HG03097 (cell line): Measurements from ENCODE around the gene RTN4IP1.
"Not testable (repeated sequence)": the region's sequence is repeated elsewhere in the genome, so short reads cannot be mapped to it uniquely, and the experiment has no call there.

Experiments used
- ATAC-seq: cut with Tn5 transposase; IDR thresholded peaks from one replicate; pipeline ENCODE4 v1.9.1; 2021; ENCODE audit not compliant: unreplicated experiment, low FRiP score

RTN4IP1 gene

DNA sequence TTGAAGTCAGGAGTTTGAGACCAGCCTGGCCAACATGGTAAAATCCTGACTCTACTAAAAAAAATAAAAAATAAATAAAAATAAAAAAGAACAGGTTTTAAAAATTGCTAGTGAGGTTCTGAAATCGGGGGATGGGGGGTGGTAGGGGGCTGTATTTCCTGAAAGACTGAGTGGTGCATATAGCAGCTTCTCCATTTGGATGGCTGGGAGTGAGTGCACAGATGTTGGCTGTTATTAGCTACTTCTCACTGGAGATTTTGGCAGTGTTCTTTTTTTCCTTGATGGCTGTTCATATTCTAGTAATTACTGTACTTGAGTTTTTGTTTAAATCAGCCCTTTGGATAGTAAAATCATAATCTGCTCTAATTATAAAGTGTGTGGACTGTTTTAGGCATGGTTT is 79.8 kb downstream of the RTN4IP1 start:
- ATAC-seq: no peak

DNA sequence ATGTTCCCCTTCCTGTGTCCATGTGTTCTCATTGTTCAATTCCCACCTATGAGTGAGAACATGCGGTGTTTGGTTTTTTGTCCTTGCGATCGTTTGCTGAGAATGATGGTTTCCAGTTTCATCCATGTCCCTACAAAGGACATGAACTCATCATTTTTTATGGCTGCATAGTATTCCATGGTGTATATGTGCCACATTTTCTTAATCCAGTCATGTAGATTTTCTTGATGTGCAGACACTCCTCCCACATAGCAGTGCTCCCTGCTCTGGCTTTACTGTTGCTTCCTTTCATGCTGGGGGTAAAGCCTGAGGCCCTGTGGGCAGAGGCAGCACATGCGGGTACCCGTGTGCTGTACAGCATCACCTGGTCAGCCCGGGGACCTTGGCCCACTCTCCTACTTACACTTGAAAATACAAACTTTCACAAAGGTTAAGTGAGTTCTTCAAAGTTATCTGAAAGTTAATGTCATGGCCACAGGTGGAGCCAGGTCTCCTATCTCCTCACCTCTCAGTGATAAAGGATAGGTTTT is 80.3 kb downstream of the RTN4IP1 start:
- ATAC-seq: not testable (repeated sequence)

DNA sequence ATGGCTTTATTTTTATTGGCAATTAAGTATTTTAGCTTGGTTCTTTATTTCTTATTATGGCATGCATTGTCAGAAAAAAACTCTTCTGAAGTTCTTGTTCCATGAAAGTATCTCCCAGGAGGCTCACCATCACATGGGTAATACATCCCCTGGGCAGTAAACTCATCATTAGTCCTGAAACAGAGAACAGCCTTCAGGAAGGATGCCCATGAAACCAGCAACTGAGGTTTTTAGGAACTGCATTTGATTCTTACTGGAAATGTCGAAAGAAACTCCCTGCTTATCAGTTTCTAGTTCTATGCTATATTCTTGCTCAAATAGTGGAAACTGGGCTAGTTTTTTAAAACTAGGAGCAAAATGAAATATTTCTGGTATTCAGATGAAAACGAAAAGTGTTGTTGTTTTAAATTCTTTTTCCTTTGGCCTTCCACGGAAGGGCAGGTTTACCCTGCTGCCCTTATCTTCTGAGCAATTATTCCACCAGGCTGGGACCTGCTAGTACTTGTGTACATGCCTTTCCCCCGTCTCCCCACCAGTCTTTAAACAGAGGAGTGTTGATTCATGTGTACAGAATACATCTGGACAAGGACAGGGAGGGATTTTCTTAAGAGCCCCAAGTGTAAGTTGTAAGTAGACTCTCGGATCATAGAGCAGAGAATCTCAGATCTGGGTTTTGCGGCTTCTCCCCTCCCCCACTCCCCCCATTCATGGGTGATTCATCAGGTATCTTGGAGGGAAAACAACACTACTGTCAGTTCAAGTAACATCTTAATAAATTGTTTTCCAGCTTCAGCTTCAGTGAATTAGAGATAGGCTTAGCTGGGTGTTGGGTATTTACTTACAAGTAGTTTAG is 81.5 kb downstream of the RTN4IP1 start:
- no peak for ATAC-seq

DNA sequence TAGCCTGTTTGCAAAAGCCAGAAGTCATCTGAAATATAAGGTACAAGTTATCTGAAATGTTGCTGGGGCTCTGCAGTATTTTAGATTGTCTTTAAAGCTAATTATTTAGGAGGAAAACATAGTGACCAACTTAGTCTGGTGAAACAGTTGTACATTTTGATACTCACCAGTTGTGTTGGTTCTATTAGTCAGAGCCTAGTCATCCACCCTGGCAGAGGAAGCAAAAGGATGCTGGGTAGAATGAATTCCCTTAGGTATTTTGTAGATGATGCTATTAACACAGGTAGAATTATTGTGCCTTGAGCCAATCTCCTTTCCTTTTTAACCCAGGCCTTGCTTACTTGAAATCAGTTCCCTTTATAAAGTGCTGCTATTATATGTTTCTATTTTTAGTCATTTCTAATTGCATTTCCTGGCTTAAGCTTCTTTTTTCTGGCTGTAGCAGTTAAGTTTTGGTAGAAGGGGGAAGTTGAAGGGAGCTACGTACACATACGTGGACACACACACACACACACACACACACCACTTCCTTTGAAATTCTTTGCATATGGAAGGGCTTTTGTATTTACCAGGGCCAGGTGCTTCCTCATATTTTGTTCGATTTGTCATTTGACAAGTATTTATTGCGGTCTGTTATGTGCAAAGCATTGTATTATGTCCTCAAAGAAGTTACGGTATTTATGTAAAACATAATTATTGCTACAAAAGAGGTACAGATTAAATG is 82.4 kb downstream of the RTN4IP1 start:
- no peak for ATAC-seq

DNA sequence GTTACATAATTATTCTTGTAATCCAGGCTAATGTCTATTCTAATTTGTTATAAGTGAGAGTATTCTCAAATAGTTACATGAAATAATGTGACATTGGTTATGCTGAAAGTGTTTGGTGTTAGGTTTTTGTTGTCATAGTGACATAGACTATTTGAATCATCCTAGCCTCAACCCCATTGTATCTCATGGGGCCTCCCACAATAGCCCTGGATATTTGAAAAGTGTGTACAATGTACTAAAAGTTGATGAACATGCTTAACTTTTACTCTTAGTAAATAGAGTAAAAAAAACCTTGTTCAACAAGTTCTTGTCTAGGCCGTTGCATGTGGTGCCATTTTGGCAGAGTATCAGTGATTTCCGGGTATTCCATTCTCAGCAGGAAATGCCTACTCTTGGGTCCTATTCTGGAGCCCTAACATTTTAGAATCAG is 83.0 kb downstream of the RTN4IP1 start:
- ATAC-seq: no peak

DNA sequence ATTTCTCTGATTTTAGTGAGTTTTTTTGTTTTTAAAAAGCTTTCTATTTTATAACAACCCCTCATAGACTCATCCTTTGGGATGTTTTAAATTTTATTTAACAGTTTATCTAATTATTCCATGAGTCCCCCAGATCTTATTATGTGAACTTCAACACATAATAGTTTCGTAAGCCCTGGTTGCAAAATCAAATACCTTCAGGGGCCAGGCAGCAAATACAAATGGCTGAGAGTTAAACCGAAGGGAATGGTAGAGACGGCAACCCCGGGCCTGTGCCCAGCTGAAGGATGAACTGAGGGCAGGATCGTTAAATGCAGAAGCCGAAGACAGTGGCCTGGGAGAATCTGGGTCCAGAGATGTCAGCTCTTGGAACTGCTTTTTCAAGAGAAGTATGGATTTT is 88.4 kb downstream of the RTN4IP1 start:
- no peak for ATAC-seq

DNA sequence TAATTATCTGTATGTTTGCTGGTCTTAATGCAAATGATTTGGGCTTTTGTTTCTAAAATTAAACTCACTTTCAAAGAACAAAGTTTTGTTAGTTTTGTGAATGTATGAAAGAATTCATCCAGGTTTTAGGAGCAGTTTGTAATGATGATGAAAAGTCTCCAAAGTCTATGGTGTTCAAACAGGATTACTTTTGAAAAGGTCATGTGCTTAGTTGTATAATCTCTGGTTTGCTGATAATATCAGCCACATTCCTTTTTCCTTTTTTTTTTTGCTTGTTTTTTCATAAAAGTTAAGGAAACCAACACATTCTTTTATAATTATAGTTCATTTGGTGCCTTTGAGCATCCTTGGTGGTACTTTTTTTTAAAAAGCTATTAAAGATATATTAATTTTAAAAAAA is 88.9 kb downstream of the RTN4IP1 start:
- no peak for ATAC-seq

DNA sequence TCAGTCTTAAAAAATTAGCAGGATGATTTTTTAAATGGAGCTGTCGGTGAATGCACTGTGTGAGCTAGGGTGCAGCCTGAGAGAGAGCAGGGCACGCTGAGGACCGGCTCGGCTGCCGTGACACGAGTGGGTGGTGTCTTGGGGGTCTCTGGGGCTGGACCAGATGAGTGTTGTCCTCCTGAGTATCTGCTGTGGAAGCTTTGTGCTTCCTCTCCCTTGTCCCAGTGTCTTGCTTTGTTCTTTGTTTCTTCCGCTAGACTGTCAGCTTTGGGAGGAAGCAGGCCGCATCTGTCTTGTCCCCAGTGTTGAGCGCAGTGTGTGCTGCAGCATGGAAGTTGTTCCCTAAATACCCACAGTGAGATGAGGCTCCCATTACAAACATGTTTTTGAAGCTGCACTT is 89.4 kb downstream of the RTN4IP1 start:
- no peak for ATAC-seq

DNA sequence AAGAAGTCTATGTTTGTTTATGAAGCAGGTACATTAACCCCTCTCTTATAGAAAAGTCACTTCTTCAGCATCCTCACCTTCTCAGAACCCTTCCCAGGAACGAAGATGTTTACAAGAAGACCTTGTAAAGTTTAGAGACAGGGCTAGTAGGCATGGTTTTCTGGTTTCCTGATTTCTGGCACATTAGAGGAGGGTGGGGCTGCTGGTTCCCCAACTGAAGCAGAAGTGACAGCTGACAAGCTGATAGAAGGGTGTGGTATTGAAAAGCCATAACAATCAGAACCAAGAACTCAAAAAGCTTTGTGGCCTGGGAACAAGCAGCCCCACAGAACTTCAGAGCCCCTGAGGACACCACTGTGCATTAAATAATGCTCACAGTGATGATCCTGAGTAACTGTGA is 91.2 kb downstream of the RTN4IP1 start:
- no peak for ATAC-seq

DNA sequence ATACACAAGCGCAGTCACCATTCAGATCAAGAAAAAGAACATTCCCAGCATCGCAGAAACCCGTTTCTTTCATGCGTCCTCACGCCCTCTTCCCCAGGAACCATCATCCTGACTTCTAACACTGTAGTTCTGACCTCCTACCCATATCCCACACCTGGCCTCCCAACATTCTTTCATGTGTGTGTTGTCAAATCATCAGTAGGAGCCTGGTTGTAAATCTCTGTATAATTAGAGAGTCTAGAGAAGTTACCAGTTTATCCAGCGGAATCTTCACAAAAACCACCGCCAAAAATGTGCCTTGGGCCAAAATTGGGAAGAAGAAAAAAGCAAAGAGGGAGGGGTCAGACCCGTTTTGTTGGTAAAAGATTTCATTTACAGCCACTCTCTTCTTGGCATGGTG is 91.6 kb downstream of the RTN4IP1 start:
- ATAC-seq: no peak

DNA sequence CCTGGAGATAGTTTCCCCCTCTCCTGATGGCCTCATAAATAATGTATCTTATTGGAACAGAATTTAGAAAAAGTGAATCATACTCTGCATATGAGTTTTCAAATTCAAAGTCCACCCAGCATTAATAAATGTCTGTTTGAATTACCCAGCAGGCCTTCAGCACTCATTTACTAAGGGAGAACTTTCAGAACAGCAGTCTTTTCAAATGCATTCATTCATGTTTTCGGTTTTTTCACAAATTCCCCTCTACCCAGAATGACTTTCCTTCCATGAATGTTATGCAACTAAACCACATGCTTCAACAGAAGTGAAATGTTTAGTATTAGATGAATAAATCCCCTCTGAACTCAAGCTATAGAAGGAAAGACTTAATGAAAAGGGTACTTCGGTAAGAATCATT is 92.4 kb downstream of the RTN4IP1 start:
- ATAC-seq: no peak

DNA sequence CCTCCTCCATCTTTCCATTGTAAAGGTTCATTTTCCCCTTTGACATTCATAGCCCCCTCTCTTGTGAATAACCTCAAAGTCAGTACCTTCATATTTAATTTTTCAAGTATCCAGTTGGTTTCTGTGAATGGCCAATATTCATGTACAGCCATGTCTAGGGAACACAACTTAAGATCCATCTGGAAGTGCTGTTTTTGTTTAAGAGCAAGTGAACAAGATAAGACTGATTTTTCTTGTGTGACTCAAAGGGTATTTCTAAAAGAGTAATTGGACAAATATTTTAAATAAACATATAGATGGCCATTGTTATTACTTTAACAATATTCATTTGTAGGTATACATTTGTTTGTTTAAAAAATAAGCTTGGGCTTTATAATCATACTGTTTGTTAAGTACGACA is 92.9 kb downstream of the RTN4IP1 start:
- no peak for ATAC-seq

DNA sequence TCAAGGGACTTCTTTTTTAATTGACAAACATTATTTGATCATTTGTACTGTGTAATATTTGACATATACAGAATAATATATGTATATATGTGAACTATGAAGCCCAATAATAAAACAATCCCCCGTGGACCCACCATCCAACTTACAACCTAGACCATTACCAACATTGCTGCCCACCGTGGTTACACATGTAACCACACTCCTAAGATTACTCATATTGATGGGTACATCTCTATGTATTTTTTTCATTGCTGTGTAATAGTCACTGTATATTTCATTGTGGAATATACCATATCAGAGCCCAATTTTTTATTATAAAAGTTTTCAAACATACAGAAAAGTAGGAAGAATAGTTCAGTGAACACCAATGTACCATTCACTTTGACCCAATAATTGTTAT is 94.3 kb downstream of the RTN4IP1 start:
- no peak for ATAC-seq

DNA sequence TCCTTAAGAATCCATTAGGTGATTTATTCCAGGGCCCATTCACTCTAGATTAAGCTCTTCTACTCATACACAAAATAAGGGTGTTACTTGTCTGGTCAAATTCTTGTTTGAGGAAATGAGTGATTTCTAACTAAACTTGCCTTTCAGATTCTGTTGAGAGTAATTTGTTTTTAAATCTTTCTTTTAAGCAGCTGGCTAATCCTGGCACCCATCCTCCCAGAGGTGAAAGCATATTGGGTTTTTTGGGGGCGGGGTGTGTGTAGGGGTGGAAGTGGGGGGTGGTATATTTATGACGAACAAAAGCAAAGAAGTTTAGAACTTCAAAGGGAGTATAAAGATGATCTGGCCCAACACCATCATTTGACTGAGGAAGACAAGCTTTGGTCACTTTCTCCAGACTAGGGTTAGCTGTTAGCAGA is 94.7 kb downstream of the RTN4IP1 start:
- no peak for ATAC-seq

DNA sequence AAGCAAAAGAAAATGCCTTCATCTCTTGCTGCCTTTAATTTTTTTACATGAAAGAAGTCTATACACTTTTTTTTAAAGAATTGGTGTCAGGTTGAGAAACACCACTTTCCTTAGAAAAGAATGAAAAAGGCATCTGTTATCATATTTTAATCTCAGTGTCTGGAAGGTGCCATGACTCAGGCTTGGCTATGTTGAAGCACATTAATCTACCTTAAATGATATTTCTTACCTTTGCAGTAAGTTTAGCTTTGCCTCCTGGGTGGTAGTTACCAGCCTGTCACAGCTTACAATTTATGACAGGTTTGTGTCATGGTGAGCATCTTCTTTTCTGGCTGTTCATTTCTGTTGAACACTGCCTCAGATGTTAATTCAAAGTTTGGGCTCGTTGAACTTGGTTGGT is 95.3 kb downstream of the RTN4IP1 start:
- ATAC-seq: no peak

DNA sequence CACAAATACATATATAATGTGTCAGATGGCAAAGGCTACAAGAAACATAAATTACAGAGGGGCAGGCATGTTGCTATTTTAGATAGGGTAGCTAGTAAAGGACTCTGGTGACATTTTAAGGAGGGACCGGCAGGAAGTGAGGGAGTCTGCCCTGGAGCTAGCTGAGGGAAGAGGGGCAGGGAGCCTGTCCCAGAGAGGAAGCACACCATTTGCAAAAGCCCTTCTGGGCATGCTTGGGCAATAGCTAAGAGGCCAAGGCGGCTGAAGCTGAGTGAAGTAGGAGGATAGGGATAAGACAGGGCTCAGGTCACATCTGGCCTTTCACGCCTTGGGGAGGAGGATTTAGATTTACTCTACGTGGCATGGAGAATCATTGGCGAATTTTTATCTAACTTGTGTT is 96.2 kb downstream of the RTN4IP1 start:
- no peak for ATAC-seq

DNA sequence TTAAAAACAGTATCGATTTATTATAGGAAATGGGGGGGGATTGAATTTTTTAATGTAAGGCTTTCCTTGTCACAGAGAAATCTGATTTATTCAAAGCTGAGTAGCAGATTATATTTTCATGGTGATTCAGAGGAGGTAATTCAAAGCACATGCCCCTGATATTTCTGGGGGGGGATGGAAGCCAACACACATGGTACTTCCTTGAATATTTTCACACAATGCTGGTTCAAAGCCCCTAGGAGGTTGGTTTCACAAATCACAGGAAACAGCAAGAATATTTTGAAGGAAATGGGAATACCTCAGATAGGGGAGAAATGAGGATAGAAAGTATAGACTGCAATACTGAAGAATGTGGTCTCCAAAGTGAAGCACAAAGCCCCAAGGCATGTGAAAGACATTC is 98.8 kb downstream of the RTN4IP1 start:
- no peak for ATAC-seq

DNA sequence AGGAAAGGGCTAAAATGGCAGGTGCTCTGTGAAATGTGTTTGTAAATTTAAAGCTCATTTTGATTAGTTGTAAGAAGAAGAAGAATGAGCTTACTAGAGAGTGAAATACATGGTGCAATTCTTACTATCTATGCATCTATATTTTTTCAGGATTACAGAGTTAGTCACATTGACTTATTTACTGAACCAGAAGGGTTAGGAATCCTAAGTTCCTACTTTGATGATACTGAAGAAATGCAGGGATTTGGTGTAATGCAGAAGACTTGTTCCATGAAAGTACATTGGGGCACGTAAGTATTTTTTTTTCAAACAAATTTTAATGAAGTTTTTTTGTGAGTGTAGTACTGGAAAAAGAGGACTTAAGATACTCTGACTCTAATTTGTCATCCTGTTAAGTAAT is 99.3 kb downstream of the RTN4IP1 start:
- no peak for ATAC-seq

DNA sequence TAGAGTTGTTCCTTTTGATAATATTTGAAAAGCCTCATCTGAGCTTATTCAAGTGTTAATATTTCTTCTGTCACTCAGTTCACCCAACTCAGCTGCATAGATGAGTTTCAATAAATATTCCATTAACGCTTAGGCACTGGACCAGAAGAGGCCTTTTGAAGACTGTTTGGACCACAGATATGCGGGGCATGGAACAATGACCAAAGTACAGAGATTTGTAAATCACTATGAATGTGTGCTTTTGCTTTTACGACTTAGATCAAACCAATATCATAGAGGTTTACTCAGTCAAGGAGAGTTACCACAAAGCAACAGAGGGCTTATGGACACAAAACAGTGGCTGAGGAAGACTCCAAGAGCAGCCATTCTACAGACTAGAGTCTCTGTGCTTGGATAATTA is 99.9 kb downstream of the RTN4IP1 start:
- ATAC-seq: no peak

DNA sequence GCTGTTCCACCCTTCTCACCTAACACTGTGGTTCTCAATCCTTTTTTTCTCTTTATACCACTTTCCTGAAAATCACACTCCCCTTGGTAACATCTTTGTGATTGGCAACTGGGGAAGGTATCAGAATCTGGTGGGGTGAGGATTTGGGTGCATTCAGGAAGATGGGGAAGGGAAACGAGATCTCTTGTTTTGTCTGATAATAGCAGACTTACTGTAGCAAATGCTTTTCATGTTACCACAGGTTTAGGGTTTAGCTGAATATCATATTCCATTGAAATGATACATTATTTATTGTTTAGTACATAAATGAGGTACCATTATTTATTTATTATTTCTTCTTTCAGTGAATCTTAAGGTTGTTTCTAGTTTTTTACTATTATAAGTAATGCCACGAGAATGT is 100.8 kb downstream of the RTN4IP1 start:
- ATAC-seq: no peak

DNA sequence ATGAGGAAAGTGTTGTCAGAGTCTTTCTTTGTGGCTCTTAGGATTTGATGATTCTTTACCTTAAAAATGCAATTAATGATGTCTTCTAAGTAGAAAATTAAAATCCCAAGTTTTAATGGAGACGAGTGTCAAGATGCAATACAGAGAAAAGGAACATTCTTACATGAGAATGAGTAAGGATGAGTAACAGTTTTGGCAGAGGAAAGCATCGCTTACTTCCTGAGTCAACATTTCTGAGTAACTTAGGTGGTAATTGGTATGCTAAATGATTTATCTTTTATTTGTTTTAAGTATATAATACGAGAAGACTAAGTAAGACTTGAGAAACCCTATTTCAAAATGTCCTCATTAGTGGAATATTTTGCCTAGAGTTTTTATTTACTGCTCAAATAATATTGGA is 101.3 kb downstream of the RTN4IP1 start:
- ATAC-seq: no peak

DNA sequence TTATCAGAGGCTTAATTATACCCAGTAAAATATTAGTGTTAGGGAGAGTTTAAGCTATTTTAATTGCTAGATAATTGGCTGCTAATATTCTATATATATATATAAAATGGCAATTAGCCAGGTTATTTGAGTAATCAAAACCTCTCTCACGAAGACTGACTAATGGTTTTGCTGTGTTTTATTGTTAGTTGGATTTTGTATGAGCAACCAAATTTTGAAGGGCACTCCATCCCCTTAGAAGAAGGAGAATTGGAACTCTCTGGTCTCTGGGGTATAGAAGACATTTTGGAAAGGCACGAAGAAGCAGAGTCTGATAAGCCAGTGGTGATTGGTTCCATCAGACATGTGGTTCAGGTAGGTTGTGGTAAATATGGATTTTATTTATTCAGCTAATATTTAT is 102.2 kb downstream of the RTN4IP1 start:
- ATAC-seq: no peak
